Measurements from ENCODE around the gene RBM47.

GRCh38 chr4:40651280-40651679 lies 21.6 kb upstream of the RBM47 start:
- TF ChIP-seq NR2C2 (IDR thresholded peaks at IDR 0.05; ENCODE audit: borderline replicate concordance, control insufficient read depth, insufficient read length, low read depth) (no peak), ZNF384 (IDR thresholded peaks at IDR 0.05; ENCODE audit: borderline replicate concordance, low read depth, low read length) (no peak), REST (IDR thresholded peaks at IDR 0.05; ENCODE audit: low read depth, low read length) (no peak), EP300 (IDR thresholded peaks at IDR 0.05; ENCODE audit: borderline replicate concordance in 1 of 2, control insufficient read depth in 1 of 2, low read depth in 2 of 2, low read length in 2 of 2) (no peak), PAX5 (IDR thresholded peaks at IDR 0.05; ENCODE audit: borderline replicate concordance, low read depth, low read length) (no peak), BHLHE40 (IDR thresholded peaks at IDR 0.05; ENCODE audit: borderline replicate concordance in 1 of 2, low read depth in 2 of 2, low read length in 1 of 2) (no peak), CEBPB (IDR thresholded peaks at IDR 0.05; ENCODE audit: borderline replicate concordance in 1 of 2, low read depth in 2 of 2, low read length in 2 of 2) (no peak), RFX5 (IDR thresholded peaks at IDR 0.05; ENCODE audit: low read depth, low read length) (no peak), RCOR1 (conservative IDR thresholded peaks at IDR 0.05; ENCODE audit: low read depth, low read length) (no peak), ATF3 (IDR thresholded peaks at IDR 0.05; ENCODE audit: borderline replicate concordance, extremely low read depth, low read depth, low read length) (no peak)

All from GM12878 (cell line).